Astrocyte (in vitro differentiated cells and primary cell): ENCODE measurements around the gene RIPK1.

Source experiments
- CTCF ChIP-seq: IDR thresholded peaks from 2 replicates; pipeline ENCODE4 v1.5.1; 2011; ENCODE audit warnings: low read depth, mild to moderate bottlenecking, inconsistent platforms, low read length, moderate library complexity; ENCODE audit not compliant: insufficient read depth
- EZH2 ChIP-seq: IDR thresholded peaks from 2 replicates; pipeline ENCODE4 v1.6.1; 2012; ENCODE audit warnings: mild to moderate bottlenecking, low read length, inconsistent platforms; ENCODE audit not compliant: insufficient read depth

- TF ChIP-seq CTCF = no peak
- TF ChIP-seq EZH2 = no peak
Measured at GRCh38 chr6:3162565-3163247, 94.4 kb downstream of the RIPK1 start.
